GM04503 (cell line): ENCODE data around the gene GDF3.
"Not testable (repeated sequence)": the region's sequence is repeated elsewhere in the genome, so short reads cannot be mapped to it uniquely, and the experiment has no call there.

ENCODE experiments used
- DNase-seq: peaks from one replicate; pipeline ENCODE4 v3.0.0-alpha.2; 2012; ENCODE audit warnings: low read depth

The GDF3 gene

GRCh38 chr12:7667125-7667524, 28.4 kb downstream of the GDF3 start:
- no peak for DNase-seq

GRCh38 chr12:7666595-7666994, 29.0 kb downstream of the GDF3 start:
- DNase-seq = no peak

- no peak for DNase-seq
Observed at GRCh38 chr12:7661741-7662140, 33.8 kb downstream of the GDF3 start.

- DNase-seq = no peak
Observed at GRCh38 chr12:7656121-7656520, 39.5 kb downstream of the GDF3 start.

- DNase-seq = no peak
Observed at GRCh38 chr12:7650091-7650490, 45.5 kb downstream of the GDF3 start.

GRCh38 chr12:7647071-7647470, 48.5 kb downstream of the GDF3 start:
- DNase-seq = no peak

GRCh38 chr12:7646178-7646475, 49.4 kb downstream of the GDF3 start:
- DNase-seq = no peak

GRCh38 chr12:7645395-7646177, 50.0 kb downstream of the GDF3 start:
- no peak for DNase-seq

GRCh38 chr12:7642876-7643309, 52.7 kb downstream of the GDF3 start:
- DNase-seq = no peak

GRCh38 chr12:7642287-7642686, 53.3 kb downstream of the GDF3 start:
- DNase-seq = no peak

- not testable (repeated sequence) for DNase-seq
Observed at GRCh38 chr12:7640123-7640995, 55.2 kb downstream of the GDF3 start.
